GM21381 (cell line): ENCODE measurements around the gene SFRP5.

Experiments used
- ATAC-seq: cut with Tn5 transposase; IDR thresholded peaks from one replicate; pipeline ENCODE4 v1.9.1; 2021; ENCODE audit warnings: mild to moderate bottlenecking, moderate library complexity; ENCODE audit not compliant: unreplicated experiment

SFRP5 gene, protein sequence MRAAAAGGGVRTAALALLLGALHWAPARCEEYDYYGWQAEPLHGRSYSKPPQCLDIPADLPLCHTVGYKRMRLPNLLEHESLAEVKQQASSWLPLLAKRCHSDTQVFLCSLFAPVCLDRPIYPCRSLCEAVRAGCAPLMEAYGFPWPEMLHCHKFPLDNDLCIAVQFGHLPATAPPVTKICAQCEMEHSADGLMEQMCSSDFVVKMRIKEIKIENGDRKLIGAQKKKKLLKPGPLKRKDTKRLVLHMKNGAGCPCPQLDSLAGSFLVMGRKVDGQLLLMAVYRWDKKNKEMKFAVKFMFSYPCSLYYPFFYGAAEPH

DNA sequence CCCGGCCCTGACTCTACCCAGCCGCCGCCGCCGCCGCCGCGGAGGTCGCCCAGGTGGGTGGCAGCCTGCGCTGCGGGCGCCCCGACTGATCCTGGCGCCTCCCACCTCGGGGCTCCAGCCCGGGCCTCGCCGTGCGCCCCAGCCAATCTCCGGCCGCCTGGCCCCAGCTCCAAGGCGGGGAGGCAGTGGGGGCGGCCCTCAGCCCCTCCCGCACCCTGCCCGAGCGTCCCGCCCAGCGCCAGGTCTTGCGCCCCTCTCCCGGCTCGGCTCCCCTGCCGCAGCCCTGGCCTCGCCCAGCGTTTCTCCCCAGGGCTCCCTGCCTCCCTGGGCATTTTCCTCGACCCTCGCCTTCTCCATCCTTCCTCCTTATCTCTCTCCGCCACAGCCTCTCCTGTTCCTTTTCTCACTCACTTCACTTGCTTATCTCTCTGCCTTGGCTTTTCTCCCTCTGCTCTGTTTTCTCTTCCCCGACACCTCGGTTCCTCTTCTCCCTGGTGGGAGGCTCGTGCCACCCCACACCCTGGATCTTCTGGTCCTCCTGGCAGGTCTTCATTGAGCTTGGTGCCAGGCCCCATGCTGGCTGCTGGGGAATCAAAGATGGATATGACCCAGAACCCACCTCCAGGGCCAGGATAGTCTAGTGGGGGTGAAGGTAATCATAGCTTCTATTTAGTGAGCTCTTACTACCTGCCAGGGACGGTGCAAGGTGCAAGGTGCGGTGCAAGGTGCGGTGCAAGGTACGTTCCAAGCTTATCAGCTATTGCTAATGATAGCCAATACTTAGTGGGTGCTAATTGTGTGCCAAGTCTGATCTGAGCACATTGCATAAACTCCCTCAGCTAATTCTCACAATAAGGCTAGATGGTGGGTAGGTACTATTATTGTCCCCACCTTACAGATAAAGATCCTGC is at the start of gene SFRP5:
SFRP5 (minus strand) TSS at position 87 of the 911 bp plus-strand sequence. CDS start 166 bp downstream, outside the sequence.
- no peak for ATAC-seq

DNA sequence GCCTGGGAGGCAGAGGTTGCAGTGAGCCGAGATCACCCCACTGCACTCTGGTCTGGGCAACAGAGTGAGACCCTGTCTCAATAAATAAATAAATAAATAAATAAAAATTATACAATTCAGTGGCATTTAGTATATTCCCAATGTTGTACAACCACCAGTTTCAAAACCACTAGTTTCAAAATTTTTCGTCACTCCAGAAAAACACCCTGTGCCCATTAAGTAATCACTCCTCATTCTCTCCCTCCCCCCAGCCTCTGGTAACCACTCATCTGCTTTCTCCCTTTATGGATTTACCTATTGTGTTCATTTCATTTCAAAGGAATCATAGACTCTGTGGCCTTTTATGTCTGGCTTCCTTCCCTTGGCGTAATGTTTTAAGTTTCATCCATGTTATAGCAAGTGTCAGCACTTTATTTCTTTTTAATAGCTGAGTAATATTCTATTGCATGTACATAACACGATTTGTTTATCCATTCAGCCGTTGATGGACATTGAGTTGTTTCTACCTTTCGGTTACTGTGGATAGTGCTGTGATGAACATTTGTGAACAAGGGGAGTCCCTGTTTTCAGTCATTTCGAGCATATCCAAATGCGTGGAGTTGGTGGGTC is 48.4 kb upstream of the SFRP5 start:
- ATAC-seq, result no peak

DNA sequence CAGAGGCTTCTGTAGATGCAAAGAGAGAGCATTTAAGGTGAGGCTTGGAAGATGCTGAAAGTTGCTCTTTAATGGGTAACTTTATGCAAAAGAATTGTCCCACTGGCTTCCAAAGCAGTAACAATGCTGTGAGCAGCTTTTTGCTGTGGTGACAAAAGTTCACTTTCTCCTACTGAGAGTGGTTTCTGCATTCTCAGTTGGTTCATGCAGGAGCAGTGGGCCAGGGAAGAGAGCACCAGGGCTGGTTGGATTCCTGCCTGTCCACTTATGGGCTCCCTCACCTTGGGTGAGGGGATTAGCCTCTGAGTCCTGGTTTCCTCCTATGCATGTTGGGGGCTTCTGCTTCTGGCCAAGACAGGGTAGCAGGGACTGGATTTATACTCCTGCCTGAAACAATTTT is 46.8 kb upstream of the SFRP5 start:
- no peak for ATAC-seq

DNA sequence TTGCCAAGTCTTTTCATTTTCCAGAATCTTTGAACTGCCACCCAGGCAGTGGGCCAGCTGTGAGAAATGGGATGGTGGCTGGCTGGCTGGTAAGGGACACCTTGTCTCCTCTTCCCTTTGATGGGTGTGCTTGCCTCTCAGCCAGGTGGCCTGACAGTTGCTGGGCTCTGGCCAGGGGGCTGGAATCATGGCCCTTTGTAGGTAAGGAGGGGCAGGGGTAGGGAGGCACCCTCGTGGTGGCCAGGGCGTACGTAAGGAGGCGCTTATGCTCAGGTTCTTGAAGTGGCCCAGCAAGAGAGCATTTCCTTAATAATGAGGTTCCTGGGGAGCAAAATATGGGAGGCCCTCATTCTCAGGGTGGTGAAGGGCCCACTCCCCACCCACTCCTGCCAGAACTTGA is 44.8 kb upstream of the SFRP5 start:
- ATAC-seq, result no peak

DNA sequence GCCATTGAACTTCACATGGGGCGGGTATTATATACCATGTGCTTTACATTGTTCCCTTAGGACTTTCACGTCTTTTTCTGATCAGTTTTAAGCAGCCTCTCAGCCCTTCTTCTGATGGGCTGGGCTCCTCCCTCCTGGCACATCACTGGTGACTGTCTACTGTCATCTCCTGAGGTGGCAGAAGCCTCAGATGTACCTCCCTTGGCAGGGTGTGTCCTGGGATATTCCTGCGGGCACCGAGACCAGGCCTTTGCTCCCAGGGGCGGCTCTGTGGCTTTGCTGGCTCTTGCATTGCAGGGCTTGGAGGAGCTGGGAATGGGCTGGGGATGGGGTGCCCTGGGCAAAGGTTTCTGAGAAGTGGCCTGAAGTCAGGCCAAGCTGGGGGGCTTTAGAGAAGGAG is 43.2 kb upstream of the SFRP5 start:
- no peak for ATAC-seq

DNA sequence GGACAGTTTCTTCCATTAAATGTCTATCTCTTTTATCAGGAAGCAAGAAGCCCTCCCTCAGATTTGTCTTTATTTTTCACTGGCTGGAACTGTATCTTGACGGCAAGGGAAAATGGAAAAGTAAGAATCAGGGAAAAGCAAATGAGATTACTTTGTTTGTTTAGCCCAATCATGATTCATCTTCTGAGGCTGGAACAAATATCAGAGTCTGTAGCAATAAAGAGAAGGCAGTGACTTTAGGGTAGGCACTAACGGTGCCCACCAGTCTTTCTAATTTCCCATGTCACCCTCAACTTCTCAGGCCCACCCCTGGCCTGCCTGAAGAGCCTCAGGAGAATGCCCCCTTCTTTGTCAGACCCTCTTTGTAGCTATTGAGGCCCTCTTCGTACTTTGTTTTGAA is 41.5 kb upstream of the SFRP5 start:
- ATAC-seq, result no peak

DNA sequence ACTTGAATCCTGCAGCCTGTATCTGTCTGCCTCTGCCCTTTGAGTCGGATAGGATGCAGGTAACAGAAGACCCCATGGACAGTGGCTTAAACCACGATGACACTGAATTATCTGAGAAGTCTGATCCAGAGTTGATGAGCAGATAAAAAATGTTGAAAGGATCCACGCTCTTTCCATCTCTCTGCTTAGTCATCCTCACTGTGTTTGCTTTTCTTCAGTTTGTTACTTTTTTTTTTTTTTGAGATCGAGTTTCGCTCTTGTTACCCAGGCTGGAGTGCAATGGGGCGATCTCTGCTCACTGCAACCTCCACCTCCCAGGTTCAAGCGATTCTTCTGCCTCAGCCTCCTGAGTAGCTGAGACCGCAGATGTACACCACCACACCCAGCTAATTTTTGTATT is 40.9 kb upstream of the SFRP5 start:
- ATAC-seq, result no peak

DNA sequence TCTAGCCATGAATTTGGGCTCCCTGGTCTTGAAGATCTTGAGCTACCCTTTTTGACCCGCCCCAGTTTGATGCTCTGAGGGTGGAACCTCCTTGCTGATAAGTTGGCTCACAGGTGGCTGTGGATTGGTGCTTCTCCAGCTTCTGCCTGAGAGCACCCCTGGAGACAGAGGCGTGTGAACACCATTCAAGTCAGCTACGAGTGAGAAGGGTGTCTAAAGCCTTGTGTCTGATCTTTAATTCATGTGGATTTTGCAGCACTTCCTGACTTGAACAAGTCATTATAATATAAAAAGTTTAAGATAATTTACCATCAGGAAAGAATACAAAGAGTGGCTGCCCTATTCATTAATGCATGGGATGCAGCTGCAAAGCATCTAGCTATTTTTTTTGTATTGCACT is 40.2 kb upstream of the SFRP5 start:
- no peak for ATAC-seq

DNA sequence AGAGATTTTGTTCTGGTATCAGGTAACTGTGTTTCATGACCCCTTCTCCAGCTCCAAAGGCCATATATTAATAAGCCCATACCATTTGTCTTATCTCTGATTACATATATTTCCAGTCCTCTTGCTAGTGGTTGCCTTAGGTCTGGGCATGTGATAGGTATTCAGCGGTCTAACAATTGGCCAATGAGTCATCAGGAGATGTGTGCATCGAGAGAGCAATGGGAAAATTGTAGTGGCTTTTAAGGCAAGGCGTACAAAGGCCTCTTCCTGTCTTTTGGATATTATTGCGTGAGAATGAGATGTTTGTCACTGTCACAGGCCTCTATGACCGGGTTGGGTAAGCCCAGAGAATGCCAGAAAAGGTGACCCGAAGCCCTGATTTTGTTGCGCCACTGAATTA is 38.6 kb upstream of the SFRP5 start:
- ATAC-seq, result no peak

DNA sequence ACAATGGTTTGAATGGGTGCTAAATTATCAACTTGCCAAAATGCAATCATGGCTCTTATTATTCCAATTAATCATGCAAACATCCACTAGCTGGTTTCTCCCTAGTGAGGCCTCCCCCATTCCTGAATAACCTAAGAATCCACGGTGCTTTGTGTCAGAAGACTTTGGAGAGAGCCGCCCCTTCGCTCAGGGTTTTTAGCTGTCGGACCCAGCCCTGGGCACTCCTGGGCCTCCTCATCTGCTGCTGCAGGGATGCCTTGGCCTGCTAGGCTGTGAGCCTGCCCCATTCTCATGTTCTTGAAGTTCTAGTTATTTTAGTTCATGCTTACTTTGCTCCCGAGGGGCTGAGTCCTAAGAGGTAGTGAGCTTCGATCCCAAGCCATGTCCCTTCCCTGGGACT is 34.1 kb upstream of the SFRP5 start:
- no peak for ATAC-seq

DNA sequence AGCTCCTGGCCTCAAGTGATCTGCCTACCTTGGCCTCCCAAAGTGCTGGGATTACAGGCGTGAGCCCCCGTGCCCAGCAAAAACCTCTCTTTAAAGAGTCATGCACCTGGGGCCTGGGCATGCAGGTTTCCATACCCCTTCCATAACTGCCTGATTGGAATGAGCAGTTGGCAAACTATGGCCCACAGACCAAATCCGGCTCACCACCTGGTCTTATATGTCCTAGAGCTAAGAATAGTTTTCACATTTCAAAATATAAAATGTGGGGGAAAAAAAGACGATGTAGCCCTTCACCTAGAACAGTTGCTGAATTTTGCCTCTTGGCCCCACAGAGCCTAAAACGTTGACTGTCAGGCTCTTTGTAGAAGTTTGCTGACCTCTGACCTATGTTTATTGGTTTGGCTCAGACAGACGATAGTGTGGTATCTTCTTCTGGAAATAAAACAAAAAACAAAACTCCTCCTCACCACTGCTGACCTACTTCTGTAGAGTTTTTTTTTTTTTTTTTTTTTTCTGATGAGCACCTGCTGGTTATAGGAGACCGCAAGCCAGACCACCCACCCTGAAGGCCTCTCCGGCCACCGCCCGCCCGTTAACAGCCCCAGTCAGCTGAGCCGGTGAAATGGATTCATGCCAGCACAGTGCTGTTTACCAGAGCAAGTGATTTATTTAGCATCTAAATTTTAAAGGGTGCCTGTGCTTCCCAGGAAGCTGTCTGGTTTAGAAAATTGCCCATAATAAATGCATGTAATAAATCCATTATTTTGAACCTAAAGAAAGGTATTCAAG is 33.5 kb upstream of the SFRP5 start:
- ATAC-seq, result no peak

DNA sequence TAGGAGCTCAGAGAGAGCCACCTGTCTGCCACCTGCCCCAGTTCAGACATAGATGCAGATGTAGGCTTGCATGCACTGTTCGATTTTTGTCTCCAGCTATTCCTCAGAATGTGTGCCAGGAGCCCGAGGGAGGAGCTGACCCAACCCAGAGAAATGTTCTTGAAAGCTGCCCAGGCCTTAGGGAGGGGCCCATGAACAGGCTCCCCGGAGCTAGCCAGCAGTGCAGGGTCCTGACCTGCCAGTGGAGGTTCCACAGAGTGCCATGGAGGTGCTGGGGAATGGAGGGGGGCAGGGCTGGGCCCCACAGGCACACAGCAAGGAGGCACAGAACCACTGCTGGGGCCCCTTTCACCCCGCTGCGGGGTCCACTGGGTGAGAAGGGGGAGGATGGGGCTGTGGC is 29.6 kb upstream of the SFRP5 start:
- no peak for ATAC-seq

DNA sequence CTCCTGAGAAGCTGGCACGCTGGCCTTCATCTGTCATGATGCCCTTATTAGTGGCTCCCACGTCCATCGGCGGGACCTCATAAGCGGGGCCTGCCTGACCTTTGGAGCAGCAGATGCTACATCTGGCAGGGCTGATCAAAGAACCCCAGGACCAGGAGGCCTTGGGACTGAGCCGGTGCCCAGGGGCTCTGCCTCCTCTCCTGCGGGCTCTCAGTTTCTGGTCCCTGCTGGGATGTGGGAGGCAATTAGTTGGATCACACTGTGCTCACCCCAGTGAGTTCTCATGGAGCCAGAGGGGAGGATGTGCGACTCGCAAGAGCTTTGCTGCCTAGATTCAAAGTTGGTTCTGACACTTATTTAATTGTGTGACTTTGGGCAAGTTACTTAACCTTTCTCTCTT is 28.7 kb upstream of the SFRP5 start:
- no peak for ATAC-seq

DNA sequence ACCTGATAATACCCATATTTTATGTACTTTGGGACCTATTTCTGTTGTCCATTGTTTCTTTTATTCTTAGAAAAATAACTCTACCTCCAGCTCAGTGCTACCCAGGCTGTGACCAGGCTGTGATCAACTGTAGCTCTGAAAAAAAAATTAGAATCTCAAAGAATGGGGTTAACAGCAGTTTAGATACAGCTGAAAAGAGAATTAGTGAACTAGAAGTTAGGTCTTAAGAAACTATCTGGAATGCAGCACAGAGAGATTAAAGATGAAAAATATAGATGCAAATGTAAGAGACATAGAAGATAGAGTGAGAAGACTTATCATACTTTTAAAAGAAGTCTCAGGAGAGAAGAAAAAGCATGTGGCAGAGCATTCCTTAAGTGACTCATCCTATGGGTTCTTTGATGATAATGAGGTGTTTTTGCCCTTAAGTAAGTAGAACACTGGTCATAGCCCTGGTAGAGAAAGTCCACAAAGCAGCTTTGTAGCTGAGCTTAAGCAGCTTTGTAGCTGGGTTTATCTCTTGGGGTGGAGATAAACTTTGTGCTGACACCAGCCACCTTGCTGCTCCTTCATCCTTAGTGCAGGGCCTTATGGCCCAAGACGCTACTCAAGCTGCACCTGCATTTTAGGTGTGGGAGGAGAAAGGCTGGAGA is 27.3 kb upstream of the SFRP5 start:
- ATAC-seq, result no peak

DNA sequence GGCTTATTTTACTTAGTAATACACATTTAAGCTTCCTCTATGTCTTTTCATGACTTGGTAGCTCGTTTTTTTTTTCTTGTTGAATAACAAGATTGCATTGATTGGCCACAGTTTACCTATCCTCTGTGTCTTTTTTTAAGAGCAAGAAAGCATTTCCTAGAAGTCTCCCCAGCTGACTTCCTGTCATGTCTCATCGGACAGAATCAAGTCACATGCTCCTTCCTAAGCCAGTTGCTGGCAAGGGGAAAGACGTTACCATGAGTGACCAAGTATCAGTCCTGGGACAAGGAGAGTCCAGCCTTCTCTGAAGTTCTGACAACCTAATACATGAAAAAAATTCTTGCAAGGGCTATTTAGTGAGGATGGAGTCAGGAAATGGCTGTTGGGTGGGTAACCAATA is 24.9 kb upstream of the SFRP5 start:
- ATAC-seq, result no peak

DNA sequence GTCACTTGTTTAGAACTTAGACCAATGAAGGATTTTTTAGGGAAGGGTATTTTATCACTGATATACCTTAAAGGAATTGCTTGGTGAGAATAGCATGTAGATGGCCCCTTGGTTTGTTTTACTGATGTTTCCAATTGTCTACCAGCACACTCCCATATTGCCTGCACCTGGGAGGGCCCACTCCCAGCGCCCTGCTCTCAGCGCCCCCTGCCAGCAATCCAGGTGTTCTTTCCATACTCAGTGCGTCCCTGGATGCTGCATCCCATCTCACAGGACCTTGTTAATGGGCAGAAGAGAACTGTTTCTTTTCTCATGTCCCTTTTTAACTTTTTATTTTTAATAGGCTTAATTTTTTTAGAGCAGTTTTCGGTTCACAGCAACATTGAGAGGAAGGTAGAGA is 24.1 kb upstream of the SFRP5 start:
- ATAC-seq, result no peak

DNA sequence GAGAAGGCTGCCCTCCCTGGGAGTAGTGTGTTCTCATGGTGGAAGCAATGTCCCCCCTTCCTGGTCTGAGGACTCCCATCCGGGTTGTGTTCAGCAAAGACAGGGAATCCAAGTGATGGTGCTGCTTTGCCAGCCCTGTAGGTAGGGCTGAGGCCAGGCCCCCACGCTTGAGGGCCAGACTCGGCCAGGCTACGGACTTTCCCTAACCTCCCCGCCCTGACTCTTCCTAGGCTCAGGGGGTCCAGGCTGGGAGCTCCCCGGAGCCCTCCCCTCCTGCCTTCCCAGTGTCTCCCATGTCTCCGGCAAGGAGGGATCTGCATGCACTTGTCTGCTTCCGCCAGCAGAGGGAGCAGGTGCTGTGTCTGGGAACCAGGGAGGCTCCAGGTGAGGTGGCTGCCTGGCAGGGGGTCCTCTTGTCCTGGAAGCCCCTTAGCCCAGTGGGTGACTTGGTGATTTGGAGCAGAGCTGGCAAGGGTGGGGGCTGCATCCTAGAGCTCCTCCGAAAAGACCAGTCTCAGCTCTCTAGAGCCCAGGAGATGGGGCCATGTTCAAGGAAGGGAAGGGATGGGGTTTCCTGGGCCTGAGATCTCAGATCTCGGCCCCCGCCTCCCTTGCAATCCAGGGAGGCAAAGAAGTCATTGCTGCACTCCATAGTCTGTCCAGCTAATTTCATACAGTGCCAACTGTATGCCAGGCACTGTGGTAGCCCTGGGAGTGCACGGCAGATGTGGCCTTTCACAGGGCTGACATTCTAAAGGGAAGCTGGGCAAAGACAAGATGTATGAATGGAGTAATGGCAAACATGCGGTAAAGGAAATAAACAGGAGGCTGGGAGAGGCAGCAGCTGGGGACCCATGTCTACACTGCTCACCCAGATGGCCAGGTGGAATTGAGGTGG is 20.3 kb upstream of the SFRP5 start:
- ATAC-seq, result peak; percentile 77

DNA sequence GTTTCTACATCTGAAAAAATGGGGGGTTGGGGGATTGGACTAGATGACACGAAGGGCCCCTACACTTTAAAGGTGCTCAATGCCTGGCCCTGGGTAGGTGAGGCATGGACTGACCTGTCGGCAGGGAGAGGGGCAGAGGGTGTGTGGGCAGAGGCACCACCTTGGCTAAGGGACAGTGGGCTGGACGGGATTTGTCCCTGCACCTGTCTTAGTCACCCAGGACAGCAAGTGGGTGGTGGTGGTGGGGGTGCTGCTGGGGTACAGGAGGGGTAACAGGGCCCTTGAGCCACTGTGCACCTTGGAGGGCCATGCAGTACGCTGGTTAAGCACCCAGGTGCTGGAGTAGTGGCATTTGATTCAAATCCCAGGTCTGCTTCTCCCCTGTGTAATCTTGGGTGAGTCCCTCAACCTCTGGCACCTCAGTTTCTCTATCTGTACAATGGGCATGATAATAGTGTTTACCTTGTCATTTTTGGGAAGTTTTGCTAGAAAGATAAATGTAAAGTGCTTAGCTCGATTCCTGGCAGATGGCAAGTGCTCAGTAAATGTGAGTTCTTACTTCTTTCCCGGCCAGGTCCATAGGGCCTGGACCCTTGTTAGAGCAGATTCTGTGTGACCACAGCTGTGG is 18.1 kb upstream of the SFRP5 start:
- no peak for ATAC-seq
